GM15510 (cell line): Measurements from ENCODE around the gene DNAH11.

Experiments used
- POLR2A ChIP-seq: IDR thresholded peaks from 3 replicates; pipeline ENCODE4 v1.6.1; 2011; ENCODE audit warnings: borderline replicate concordance; ENCODE audit not compliant: insufficient read length; ENCODE audit errors: extremely low read depth

Gene DNAH11

DNA sequence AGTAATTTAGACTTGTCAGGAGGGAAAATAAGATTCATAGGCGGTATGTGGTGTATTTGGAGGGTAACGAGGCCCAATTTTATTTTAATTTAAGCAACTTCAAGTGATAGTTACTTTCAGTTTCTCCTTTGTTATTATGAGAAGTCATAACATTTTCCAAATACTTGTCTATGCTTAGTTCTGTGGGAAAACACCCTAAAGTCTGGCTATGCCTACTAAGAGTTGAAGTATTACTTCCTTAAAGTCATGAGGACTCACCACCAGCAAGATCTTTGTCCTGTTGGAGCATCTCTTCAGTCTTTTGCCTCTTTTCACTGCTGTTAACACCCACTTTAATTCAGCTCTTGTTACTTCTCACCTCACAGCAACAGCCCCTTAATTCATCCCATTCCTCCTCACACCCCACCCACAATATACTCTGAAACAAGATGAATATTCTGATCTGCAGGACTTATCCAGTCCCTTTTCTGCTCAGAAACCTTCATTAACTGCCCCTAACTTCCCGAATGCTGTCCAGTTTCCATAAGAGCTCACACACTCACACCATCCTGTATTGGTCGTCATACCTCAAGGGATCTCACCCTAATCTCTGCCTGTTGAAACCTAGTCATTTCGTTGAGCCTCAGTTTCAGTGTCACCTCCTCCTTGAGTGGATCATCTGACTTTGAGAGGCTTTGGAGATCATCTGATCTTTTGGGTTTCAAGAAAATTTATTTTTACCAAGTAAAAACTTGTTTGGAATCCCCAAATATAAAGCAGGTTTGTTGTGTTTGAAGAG is 61.3 kb downstream of the DNAH11 start:
- TF ChIP-seq POLR2A = no peak

DNA sequence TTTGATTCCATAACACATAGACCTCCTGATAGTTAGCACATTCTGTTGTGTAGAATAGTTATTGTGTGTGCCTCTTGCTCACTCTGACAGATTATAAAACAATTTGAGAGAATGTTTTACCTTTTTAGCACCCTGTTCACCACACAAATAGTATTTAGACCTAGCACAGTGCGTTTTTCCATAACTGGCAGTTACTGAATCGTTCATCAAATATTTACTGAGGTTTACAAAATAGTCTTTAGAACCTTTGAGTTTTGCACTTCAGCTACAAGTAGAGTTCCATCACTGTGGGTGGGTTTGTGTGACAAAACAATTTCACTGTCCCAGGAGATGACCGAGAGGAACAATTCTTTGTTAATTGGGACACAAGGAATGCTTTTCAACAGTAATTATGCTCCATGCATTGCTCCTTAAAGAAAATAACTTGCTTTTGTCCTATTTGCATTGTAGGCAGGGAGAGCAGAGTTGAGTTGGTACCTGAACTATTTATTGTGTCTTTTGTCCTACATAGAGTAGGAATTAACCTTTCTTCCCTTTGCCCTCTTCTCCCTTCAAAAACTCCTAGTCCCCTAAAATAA is 62.3 kb downstream of the DNAH11 start:
- no peak for TF ChIP-seq POLR2A

DNA sequence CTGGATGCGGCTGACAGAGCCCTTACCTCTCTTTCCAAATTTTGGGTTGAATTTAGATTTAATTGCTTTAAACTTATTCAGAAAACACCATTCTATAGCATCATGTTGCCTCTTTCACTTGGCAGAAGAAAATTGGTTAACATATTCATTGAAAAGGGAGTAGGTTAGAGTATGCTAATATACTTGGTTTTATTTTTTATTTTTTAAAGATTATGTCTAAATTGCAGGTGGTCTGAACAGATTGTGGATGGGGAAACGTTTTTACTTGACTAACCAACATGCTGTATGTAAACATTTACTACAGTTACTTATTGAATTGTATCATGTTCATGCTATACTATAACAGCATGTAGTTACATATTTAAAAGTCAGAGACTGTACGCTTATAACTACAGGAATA is 65.6 kb downstream of the DNAH11 start:
- TF ChIP-seq POLR2A = no peak

DNA sequence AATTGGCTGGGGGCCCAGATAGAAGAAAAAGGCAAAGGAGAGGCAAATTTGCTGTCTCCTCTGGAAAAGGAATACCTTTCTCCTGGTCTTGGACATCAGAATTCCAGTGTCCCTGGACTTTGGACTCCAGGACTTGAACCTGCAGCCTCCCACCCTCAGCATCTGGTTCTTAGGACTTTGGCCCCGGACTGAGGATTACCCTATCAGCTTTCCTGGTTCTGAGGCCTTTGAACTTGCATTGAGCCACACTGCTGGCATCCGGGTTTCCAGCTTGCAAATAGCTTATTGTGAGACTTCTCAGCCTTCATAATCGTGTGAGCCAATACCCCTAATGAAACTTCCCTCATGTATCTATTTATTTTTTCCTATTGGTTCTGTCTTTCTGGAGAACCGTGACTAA is 68.3 kb downstream of the DNAH11 start:
- no peak for TF ChIP-seq POLR2A

DNA sequence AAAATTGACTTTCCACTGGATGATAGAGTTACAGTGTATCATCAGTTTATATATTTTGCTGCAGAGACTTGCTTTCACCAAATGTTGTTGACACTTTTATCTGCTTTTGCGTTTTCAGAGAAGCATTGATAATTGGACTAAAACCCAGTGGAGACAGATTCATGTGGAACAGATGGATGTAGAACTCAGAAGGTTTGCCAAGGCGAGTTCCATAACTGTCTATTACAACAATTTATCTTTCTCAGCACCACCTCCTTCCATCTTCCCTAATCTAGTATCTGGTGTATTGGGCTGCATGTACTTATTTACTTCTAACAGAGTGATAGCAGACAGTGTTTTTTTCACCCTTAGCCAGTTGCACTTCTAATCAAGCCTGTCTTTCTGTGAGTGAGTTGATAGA is 73.3 kb downstream of the DNAH11 start:
- TF ChIP-seq POLR2A = no peak

DNA sequence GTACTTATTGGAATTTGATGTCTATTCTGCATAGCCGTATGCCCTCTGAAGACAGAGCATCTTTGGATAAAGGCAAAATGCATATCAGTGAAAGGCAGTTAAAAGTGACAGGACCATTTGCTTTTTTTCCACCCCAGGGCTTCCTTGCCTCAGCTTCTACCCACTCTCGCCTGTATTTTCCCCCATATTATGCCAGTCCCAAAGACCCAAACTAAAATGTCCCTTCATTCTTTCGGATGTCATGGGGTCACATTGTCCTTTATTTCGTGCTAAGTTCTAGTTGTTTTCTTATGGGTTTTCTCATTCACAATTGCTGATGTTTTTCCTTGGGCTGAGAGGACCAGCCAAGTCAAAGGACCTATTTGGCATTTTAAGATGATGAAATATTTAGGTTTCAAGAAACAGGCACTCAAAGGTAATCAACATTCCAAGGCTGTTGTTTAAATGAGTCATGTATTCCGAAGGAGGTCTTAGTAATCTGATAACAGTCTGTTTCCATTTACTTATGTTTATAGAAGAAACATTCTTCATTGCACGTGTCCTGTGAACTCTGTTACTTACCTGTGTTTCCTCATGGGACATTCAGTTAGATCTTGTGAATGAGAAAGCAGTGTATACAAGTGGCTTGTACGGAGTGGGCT is 74.1 kb downstream of the DNAH11 start:
- no peak for TF ChIP-seq POLR2A

DNA sequence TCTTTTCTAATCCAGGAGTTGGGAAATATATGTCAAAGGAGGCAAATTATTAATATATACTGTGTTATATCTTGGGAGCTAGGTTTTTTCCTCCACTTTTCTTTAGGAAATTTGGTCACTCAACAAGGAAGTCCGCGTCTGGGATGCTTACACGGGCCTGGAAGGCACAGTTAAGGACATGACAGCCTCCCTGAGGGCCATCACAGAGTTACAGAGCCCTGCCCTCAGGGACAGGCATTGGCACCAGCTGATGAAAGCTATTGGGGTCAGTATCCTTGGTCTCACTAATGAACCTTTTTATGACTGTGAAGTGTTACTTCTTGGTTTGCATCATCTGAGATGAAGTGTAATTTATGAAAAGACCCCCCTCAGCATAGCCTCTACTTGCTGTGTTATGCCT is 74.7 kb downstream of the DNAH11 start:
- TF ChIP-seq POLR2A = no peak

DNA sequence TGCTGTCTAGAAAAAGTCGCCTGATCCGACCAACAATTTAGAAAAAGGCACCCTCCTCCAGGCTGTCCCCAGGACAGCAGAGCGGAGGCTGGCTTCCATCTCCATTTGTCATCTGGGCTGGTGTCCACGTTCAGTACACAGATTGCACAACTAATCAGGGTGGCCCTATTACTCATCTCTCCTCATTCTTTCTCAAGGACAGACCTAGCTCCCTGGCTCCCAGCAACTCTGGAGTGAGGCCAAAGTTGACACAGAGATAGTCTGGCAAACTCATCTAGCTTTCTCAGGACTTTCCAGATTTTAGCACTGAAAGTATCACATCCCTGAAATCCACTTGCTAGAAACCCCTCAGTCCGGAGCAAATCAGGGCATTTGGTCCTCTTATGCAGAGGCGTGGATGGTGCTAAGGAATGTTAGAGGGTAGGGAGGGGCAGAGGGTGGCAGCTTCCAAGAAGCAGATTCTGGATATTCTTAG is 75.1 kb downstream of the DNAH11 start:
- no peak for TF ChIP-seq POLR2A

DNA sequence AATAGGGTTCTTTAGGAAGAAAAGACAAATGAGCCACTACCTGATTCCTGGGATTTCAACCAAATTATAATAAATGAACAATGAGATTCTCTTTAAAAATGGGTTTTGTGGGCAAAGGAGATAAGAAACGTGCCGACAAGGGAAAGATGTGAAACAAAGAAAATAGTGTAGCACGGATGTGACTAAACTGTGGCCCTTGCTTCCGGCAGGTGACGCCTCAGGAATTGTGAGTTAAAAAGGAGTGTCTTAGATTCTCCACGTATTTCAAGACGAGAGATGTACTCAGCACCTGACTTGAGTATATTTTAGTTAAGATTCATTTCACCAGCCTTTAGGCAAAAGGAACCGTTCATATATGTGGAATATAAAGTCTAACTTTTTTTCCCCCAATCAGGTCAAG is 75.9 kb downstream of the DNAH11 start:
- TF ChIP-seq POLR2A = no peak

DNA sequence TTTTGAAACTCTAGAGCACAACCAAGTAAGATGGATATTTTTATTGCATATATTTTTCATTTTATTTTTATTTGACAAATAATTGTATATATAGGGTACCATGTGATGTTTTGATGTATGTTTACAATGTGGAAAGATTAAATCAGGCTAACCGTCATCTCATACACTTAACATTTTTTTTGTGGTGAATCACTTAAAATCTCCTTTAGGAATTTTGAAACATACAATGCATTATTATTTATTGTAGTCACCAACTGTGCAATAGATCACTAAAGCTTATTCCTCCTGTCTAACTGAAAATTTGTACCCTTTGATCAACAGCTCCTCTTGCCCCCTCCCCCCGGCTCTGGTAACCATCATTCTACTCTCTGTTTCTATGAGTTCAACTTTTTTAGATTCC is 77.2 kb downstream of the DNAH11 start:
- no peak for TF ChIP-seq POLR2A

DNA sequence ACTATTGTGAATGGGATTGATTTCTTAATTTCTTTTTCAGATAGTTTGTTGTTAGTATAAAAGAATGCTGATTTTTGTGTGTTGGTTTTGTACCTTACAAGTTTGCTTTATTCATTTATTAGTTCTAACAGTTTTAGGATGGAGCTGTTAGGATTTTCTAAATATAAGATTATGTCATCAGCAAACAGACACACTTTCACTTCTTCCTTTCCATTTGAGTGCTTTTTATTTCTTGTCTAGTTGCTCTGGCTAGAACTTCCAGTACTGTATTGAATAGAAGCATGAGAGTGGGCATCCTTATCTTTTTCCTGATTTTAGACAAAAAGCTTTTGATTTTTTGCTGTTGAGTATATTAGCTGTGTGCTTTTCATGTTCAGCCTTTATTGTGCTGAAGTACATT is 81.5 kb downstream of the DNAH11 start:
- no peak for TF ChIP-seq POLR2A

DNA sequence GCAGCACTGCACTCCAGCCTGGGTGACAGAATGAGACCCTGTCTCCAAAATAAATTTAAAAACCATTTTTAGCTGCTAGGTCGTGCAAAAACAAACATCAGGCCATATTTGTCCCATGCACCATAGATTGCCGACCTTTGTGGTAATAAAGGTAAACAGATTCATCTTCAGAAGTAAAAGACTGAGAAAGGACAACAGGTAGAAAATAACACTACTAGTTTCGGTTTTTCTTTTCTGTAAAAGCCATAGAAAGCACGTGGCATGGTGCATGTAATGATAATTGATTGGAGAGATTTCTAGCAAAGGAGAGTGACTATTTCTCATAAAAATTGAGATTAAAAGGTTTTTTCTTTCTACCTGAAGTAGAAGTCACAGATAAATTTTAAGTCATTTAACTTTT is 93.9 kb downstream of the DNAH11 start:
- no peak for TF ChIP-seq POLR2A

DNA sequence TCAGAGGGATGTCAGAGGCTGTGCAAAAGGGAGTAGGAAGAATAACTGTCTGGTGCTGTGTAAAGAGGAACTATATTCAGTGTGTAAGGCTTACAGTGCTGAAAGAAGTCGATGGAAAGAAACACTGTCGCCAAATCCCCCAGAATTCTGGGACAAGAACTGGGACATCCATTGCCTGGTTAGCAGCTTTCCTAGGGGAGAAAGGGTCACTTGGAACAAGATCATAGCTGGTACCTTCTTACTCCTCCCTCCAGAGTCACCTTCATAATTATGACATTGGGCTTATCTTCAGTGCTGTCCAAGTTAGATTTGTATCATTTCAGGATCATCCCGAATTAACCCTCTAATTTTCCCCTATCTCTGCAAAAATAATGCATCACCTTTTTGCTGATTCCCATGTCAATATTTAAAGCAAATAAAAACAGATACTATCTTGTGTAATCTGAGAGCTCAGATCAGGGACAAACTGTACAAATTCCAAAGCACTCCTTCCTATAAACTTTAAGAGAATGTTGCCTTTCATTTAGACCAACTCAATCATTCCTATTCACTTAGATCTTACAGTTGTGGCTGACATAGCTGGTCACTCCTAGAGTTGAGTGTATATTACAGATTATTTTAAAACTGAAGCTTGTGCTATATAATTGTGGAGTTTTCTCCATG is 96.5 kb downstream of the DNAH11 start:
- TF ChIP-seq POLR2A = no peak

DNA sequence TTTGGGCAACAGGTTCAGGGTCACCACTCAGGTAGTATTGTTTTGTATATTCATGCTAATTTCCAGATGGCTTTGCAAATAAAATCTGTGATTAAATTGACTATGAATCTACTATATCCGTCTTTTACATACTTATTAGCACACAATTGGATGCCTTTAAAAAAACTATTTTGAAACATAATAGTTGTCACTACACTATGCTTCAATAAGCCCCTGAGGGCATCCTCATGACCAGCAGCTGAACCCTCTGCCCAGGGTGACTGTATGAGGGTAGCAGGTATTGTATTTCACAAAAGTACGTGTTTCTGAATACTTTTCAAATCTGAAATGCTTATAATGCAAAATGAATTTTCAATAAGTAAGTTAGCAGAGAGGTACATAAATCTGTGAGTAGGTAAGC is 97.3 kb downstream of the DNAH11 start:
- no peak for TF ChIP-seq POLR2A

DNA sequence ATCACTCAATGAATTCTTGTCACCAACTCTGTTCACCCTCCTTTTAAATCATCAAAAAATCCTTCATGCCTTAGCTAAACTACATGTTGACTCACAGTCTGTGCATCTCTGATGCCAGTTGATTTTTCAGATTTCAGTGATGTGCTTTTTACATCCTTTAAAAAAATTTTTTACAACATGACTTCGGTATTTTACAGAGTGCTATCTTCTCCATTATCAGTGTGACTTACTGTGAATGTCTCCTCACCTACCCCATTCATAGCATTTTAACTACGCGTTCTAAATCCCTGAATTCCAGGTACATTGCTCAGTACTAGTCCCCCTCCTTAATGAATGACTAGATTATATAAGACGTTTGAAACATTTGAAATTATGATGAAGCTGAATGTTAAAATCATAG is 98.7 kb downstream of the DNAH11 start:
- TF ChIP-seq POLR2A = no peak

DNA sequence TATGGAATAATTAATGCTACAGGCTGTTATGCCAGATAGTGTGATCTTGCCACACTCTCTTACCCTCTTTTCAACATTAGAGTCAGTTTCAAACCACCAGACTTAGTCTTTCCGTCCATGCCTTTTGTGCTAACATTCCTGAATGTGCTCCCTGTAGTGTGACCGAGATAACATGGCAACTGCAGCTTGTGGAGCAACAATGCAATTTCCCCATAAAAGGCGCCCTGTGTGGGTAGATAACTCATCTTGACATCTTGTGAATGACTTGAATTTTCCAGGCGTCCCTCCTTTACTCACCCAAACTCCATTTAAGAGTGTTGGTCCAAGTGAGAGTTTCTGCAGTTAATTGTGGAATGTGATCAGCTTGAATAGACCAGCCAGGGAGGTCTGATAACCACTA is 99.6 kb downstream of the DNAH11 start:
- TF ChIP-seq POLR2A = no peak

DNA sequence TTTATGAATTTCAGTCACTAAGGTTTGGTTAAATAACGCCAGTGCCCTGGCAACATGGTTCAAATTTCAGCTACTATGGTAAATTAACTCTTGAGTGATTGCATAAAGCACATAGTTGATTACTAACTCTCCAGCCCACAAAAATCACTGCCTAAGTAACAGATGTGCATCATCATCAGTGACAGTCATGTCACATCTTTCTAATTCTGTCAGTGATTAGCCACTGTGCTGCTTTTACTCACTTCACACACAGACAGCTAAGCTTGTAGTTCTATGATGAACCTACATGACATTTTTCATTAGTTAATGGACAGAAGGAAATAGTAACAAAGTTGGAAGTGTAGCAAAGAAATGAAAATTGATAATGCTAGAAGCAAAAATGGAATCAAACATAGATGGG is 108.9 kb downstream of the DNAH11 start:
- TF ChIP-seq POLR2A = no peak

DNA sequence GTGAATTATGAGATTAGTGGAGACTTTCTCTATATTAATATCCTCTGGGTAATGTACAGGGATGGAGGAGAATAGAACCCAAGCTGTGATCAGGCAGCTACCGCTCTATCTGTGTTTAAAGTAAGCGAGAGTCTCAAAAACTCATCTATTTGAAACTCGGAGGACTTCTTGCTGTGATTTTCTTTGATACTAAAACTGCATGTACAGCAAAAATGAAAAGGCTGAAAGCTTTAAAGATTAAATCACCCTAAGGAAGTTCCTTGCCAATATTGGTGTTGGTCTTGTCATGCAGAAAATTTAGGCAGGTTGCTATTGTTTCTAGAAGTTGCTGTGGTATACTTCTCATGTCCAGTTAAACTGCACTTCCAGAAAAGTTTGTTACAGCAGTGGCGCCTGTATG is 110.8 kb downstream of the DNAH11 start:
- TF ChIP-seq POLR2A = no peak
